Activated CD4-positive, alpha-beta T cell treated with anti-CD3 and anti-CD28 coated beads for 24 hours (primary cell): ENCODE data around the gene CHI3L1.

ENCODE experiments used
- DNase-seq, 2 donors: peaks; one replicate each; pipeline ENCODE4 v3.0.0-alpha.2; 2020; ENCODE audit warnings: low read depth in 2 of 2

CHI3L1 gene

GRCh38 chr1:203133970-203134725 is 52.4 kb downstream of the CHI3L1 start:
- DNase-seq, result no peak

GRCh38 chr1:203131548-203132200 is 54.8 kb downstream of the CHI3L1 start:
- DNase-seq, result no peak

- DNase-seq, result no peak
Measured at GRCh38 chr1:203130358-203130985, 56.0 kb downstream of the CHI3L1 start.

DNA sequence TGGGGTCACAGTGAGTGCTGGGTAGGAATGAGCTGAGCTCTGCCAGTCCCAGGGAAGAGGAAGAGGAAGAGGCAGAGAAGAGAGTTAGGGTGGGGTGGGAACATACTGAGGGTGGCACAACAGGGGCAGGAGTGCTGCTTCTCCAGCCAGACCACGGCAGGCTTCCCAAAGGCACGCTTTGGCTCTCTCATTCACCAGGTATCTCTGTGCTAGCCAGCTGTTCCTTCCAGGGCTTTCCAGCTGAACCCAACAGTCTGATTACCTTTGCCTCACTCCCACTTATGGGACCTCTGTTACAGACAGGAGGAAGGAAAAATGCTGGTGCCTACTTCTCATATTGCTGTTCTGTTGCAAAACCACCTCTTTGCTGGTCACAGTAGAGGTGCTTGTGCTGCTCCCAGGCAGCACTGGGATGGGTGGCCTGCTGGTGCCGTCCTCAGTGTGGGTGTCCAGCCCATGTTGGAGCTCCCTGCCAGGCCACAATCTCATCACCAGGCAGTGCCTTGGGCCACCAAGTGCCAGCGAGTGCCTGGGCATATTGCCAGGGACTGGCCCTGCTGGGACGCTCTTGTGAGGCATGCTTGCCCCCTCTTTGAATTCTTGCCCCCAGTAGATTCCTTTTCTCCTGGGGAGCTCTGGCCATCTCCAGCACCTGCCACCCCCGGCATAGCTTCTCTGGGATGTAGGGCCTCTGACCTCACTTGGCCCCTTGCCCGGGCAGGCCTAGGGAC is 56.8 kb downstream of the CHI3L1 start:
- DNase-seq, result no peak
